ENCODE results near the gene RNF187. TPM values are rescaled to one million over a fixed set of nuclear protein-coding genes. Genes with fewer than 3 reads are reported as not detected.
A peak's percentile ranks its signal among the peaks of the same experiment; 100 is the strongest.

The RNF187 gene
- total RNA-seq, 4 donors from 2014 or later: 55.6 to 99.6 (median 57.7) TPM

DNA sequence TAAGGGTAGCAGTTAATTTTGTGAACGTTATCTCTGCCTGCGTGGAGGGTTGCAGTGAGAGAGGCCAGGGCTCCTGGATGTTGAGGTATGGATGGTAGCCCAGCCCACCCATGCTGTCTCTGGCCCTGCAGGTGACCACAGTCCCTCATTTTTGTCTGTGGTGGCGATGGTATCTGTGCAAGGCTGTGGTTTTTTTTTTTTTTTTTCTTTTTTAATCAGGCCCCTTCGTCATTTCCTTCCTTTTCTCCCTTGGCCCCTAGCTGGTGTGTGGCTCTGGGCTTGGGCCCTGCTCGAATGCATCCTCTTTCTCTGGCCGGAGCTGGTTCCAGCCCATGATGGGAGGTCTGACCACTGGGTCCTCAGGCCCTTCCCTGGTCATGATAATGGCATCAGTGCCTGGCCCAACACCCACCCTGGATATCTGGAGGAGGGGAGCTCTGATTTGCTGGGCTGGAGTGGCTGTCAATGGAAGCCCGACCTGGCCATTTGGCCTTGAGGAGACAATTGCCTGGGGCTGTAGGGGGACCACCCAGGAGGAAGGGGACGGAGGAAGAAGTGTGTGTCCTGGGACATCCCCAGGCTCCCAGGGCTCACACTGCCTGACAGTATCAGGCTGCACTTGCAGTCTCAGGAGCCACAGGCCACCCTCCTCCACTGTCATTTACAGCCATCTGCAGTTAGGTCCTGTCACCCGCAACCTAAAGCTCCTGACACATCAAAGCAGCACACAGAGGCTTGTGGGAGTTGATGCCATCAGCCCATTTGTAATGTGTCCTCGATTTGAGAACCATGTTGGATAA is 8.1 kb upstream of the RNF187 start:
- no peaks in the 10 kb centered on the region for H3K9me3 ChIP-seq
- no peaks in the 10 kb centered on the region for H3K27me3 ChIP-seq
- 50% methylated on average over 8 of the region's 10 CpGs for WGBS
- H3K4me3 ChIP-seq: no peak overlapping the region
- no peaks in the 10 kb centered on the region for H3K36me3 ChIP-seq
- no peak overlapping the region for H3K27ac ChIP-seq
- no peak for DNase-seq (ENCODE audit: low spot score in 2 of 2)
- TF ChIP-seq POLR2A (IDR thresholded peaks at IDR 0.05): no peak
- H3K4me1 ChIP-seq: no peaks in the 10 kb centered on the region

GRCh38 chr1:228483789-228484188 is 3.4 kb upstream of the RNF187 start:
- TF ChIP-seq EP300 (IDR thresholded peaks at IDR 0.05) (no peak), POLR2A (IDR thresholded peaks at IDR 0.05) (no peak), CTCF (IDR thresholded peaks at IDR 0.05) (no peak), POLR2AphosphoS5 (IDR thresholded peaks at IDR 0.05) (no peak)
- Histone ChIP-seq H3K27ac (no peak overlapping the region), H3K4me3 (no peak overlapping the region), H3K4me1 (peaks cover 23% of the 10 kb centered on the region), H3K9me3 (no peaks in the 10 kb centered on the region), H3K36me3 (no peaks in the 10 kb centered on the region), H3K27me3 (no peaks in the 10 kb centered on the region)
- DNase-seq (ENCODE audit: low spot score in 2 of 2): no peak
- WGBS: 100% methylated on average over 1 of the region's 1 CpG

GRCh38 chr1:228486596-228487335 is 416 bp upstream of the RNF187 start:
- Histone ChIP-seq H3K27ac (peak overlapping the region; percentile 99), H3K4me1 (peaks cover 43% of the 10 kb centered on the region), H3K9me3 (no peaks in the 10 kb centered on the region), H3K36me3 (peaks cover 15% of the 10 kb centered on the region), H3K27me3 (no peaks in the 10 kb centered on the region), H3K4me3 (peak overlapping the region; percentile 73)
- peak; percentile 85 to 88 for DNase-seq (ENCODE audit: low spot score in 2 of 2)
- TF ChIP-seq POLR2AphosphoS5 (IDR thresholded peaks at IDR 0.05) (peak in 2 of 3 donors; percentile 49 to 73), EP300 (IDR thresholded peaks at IDR 0.05) (no peak)
- WGBS: 0% methylated on average over 28 of the region's 60 CpGs

GRCh38 chr1:228488125-228488817 is 1.1 kb downstream of the RNF187 start:
- H3K27me3 ChIP-seq: no peaks in the 10 kb centered on the region
- DNase-seq (ENCODE audit: low spot score in 2 of 2): no peak
- H3K36me3 ChIP-seq: peaks cover 27% of the 10 kb centered on the region
- WGBS: 11% methylated on average over 13 of the region's 18 CpGs
- peak overlapping the region; percentile 99 for H3K27ac ChIP-seq
- peak overlapping the region; percentile 73 for H3K4me3 ChIP-seq
- H3K9me3 ChIP-seq: no peaks in the 10 kb centered on the region
- TF ChIP-seq EP300 (IDR thresholded peaks at IDR 0.05) (no peak), POLR2AphosphoS5 (IDR thresholded peaks at IDR 0.05) (no peak), CTCF (IDR thresholded peaks at IDR 0.05) (no peak)
- peaks cover 43% of the 10 kb centered on the region for H3K4me1 ChIP-seq

DNA sequence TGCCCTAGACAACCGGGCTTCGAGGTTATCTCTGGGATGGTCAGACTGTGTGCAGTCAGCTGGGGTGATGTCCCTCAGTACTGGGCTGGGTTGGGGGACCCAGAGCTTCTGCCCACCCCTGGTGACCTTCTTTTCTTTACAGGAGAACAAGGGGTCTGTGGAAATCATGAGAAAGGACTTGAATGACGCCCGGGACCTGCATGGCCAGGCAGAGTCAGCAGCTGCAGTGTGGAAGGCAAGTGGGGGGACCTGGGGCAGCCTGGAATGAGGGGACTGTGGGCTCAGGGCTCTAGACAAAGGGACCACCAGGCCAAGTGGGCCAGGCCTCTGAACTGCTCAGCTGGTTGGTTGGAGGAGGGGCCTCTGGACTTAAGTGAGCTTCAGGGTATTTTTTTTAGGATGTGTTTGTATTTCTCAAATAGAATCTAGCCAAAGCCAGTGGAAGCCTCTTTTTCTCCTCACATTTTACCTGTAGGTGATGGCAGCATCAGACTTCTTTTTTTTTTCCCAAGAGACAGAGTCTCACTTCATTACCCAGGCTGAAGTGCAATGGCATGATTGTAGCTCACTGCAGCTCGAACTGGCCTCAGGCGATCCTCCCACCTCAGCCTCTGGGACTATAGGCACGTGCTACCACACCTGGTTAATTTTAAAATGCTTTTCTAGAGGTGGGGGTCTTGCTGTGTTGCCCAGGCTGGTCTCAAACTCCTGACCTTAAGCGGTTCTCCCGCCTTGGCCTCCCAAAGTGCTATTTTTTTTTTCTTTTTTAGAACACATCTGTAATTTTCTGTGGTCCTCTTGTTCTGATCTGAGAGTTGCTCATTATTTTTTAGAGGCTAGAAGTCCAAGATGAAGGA is 1.9 kb downstream of the RNF187 start:
- WGBS: 77% methylated on average over 5 of the region's 9 CpGs
- peak overlapping the region; percentile 73 for H3K4me3 ChIP-seq
- no peaks in the 10 kb centered on the region for H3K27me3 ChIP-seq
- peaks cover 35% of the 10 kb centered on the region for H3K36me3 ChIP-seq
- TF ChIP-seq POLR2A (IDR thresholded peaks at IDR 0.05): no peak
- TF ChIP-seq EP300 (IDR thresholded peaks at IDR 0.05): no peak
- TF ChIP-seq POLR2AphosphoS5 (IDR thresholded peaks at IDR 0.05): no peak
- TF ChIP-seq CTCF (IDR thresholded peaks at IDR 0.05): no peak
- no peaks in the 10 kb centered on the region for H3K9me3 ChIP-seq
- H3K4me1 ChIP-seq: peaks cover 43% of the 10 kb centered on the region
- no peak for DNase-seq (ENCODE audit: low spot score in 2 of 2)
- H3K27ac ChIP-seq: no peak overlapping the region
